GM12892 (cell line): Measurements from ENCODE around the gene TCF4.

Source experiments
- POLR2AphosphoS5 ChIP-seq: IDR thresholded peaks from 2 replicates; pipeline ENCODE4 v1.6.1; 2011; ENCODE audit warnings: low read depth, low read length, control low read depth
- TAF1 ChIP-seq: IDR thresholded peaks from 2 replicates; pipeline ENCODE4 v1.6.1; 2011; ENCODE audit warnings: low read depth, mild to moderate bottlenecking, control low read depth, low read length, borderline replicate concordance

GRCh38 chr18:55369346-55369745 lies 218.6 kb downstream of the TCF4 start:
- TF ChIP-seq POLR2AphosphoS5 (no peak), TAF1 (no peak)
